CD4-positive, alpha-beta memory T cell (primary cell): Measurements from ENCODE around the gene MSMO1. TPM values are rescaled to one million over a fixed set of nuclear protein-coding genes. Genes with fewer than 3 reads are reported as not detected.

Source experiments
- CTCF ChIA-PET: fragments of 350-600 bp; sonication (Branson Sonifier 250); formaldehyde crosslinking; loops from one replicate; lab custom pipeline; 2021; ENCODE audit warnings: inconsistent platforms; ENCODE audit not compliant: partially characterized antibody; lab: Charles Lee
- POLR2A ChIA-PET: fragments of 350-600 bp; sonication (Branson Sonifier 250); formaldehyde crosslinking; loops from one replicate; lab custom pipeline; 2021; ENCODE audit not compliant: partially characterized antibody; lab: Charles Lee
- DNase-seq, 5 donors: peaks; one replicate each; pipeline versions ENCODE4 v3.0.0 to v3.0.0-alpha.2; 2020 to 2022; ENCODE audit warnings: mixed read lengths in 1 of 5
- H3K27ac ChIP-seq: one replicate; pipeline ENCODE4 v1.7.0; 2013; ENCODE audit warnings: low read depth, low read length
- H3K27me3 ChIP-seq: 2 replicates; pipeline ENCODE4 v1.7.0; 2013; ENCODE audit warnings: mild to moderate bottlenecking, low read length, moderate library complexity; ENCODE audit not compliant: insufficient read depth
- H3K36me3 ChIP-seq: 2 replicates; pipeline ENCODE4 v1.7.0; 2013; ENCODE audit warnings: mild to moderate bottlenecking, low read length, moderate library complexity; ENCODE audit not compliant: insufficient read depth
- H3K4me1 ChIP-seq: 2 replicates; pipeline ENCODE4 v1.7.0; 2013; ENCODE audit warnings: mild to moderate bottlenecking, low read length, moderate library complexity; ENCODE audit not compliant: insufficient read depth
- H3K4me3 ChIP-seq, 2 donors: one replicate each; pipeline ENCODE4 v1.7.0; 2013; ENCODE audit warnings: low read length in 2 of 2, mild to moderate bottlenecking in 1 of 2
- H3K9me3 ChIP-seq, 2 donors: one replicate each; pipeline ENCODE4 v1.7.0; 2013; ENCODE audit warnings: low read length in 2 of 2, control low read depth in 1 of 2; ENCODE audit not compliant: control insufficient read depth in 1 of 2
- H3K27ac Mint-ChIP-seq, 7 donors: one replicate each; pipeline ENCODE4 v1.8.0; 2020 to 2021; ENCODE audit warnings: mixed read lengths in 7 of 7, mild to moderate bottlenecking in 6 of 7, inconsistent platforms in 3 of 7, moderate library complexity in 3 of 7
- H3K27me3 Mint-ChIP-seq, 2 donors: one replicate each; pipeline ENCODE4 v1.8.0; 2020 to 2021; ENCODE audit warnings: mixed read lengths in 2 of 2
- H3K36me3 Mint-ChIP-seq, 2 donors: one replicate each; pipeline ENCODE4 v1.8.0; 2020 to 2021; ENCODE audit warnings: mixed read lengths in 2 of 2, inconsistent platforms in 1 of 2, mild to moderate bottlenecking in 1 of 2
- H3K4me1 Mint-ChIP-seq, 4 donors: one replicate each; pipeline ENCODE4 v1.8.0; 2020 to 2021; ENCODE audit warnings: mixed read lengths in 4 of 4, mild to moderate bottlenecking in 1 of 4
- H3K4me3 Mint-ChIP-seq, 8 donors: one replicate each; pipeline ENCODE4 v1.8.0; 2020 to 2021; ENCODE audit warnings: mixed read lengths in 8 of 8, mild to moderate bottlenecking in 7 of 8, moderate library complexity in 6 of 8, inconsistent platforms in 3 of 8
- H3K9me3 Mint-ChIP-seq, 8 donors: one replicate each; pipeline ENCODE4 v1.8.0; 2020 to 2021; ENCODE audit warnings: mixed read lengths in 8 of 8, mild to moderate bottlenecking in 5 of 8, inconsistent platforms in 3 of 8, moderate library complexity in 1 of 8
- intact Hi-C: fragments of 100-400 bp; cut with micrococcal nuclease; formaldehyde crosslinking; loops from one replicate; pipeline ENCODE4 v1.15.1; 2023
- polyA plus RNA-seq, 2 donors: library from polyadenylated mRNA; unstranded; fragments of 300-500 nt; fragmentation: Illumina TruSeq; gene quantifications; one replicate each; pipeline ENCODE4 v1.2.3, GENCODE V29; 2021
- total RNA-seq, 2 experiments: library from RNA; stranded (reverse); gene quantifications; one replicate each; pipeline ENCODE4 v1.2.3, GENCODE V29; 2021

Gene MSMO1
- total and polyA plus RNA-seq, 4 experiments from 2014 or later: 24.4 to 34.0 (median 26.6) TPM

- no peak for DNase-seq
- H3K4me3 Mint-ChIP-seq: no peak overlapping the region
- Histone ChIP-seq H3K9me3 (no peaks in the 10 kb centered on the region), H3K4me3 (no peak overlapping the region), H3K27me3 (no peaks in the 10 kb centered on the region), H3K4me1 (peaks cover 22% of the 10 kb centered on the region), H3K27ac (no peak overlapping the region), H3K36me3 (no peaks in the 10 kb centered on the region)
- H3K36me3 Mint-ChIP-seq: peaks cover 0 to 12% of the 10 kb centered on the region in 2 donors
- intact Hi-C loops: loop anchor here (10.0 kb wide), 1 partner anchor 70 kb away; no protein-coding TSS in a partner anchor
- ChIA-PET POLR2A (no interaction called here), CTCF (interaction anchor here (0.6 to 4.5 kb wide), 2 partner anchors 193 to 212 kb away, joined by 3 to 19 read pairs; partner anchors contain the start of gene TMEM192)
- H3K4me1 Mint-ChIP-seq: peaks cover 3 to 15% (median 6%) of the 10 kb centered on the region in 4 donors
- H3K9me3 Mint-ChIP-seq: no peaks in the 10 kb centered on the region
- no peak overlapping the region for H3K27ac Mint-ChIP-seq
- no peaks in the 10 kb centered on the region for H3K27me3 Mint-ChIP-seq
Measured at GRCh38 chr4:165324236-165324917, 3.1 kb upstream of the MSMO1 start.

- Mint-ChIP-seq H3K4me3 (no peak overlapping the region), H3K9me3 (no peaks in the 10 kb centered on the region), H3K27ac (no peak overlapping the region), H3K36me3 (peaks cover 0 to 10% of the 10 kb centered on the region in 2 donors), H3K27me3 (no peaks in the 10 kb centered on the region), H3K4me1 (peaks cover 4 to 15% (median 8%) of the 10 kb centered on the region in 4 donors)
- Histone ChIP-seq H3K36me3 (no peaks in the 10 kb centered on the region), H3K9me3 (no peaks in the 10 kb centered on the region), H3K4me3 (no peak overlapping the region), H3K4me1 (peaks cover 26% of the 10 kb centered on the region), H3K27me3 (no peaks in the 10 kb centered on the region), H3K27ac (no peak overlapping the region)
- ChIA-PET POLR2A (interaction anchor here (3.7 kb wide), 1 partner anchor 212 kb away, joined by 27 read pairs; the partner anchor contains the start of gene TMEM192), CTCF (interaction anchor here (1.6 to 4.5 kb wide), 2 partner anchors 116 to 212 kb away, joined by 4 to 19 read pairs; partner anchors contain the start of gene TMEM192)
- intact Hi-C loops: loop anchor here (5.0 to 10.0 kb wide), 3 partner anchors 70 to 368 kb away; no protein-coding TSS in a partner anchor
- no peak for DNase-seq
Measured at GRCh38 chr4:165324918-165325304, 2.6 kb upstream of the MSMO1 start.

GRCh38 chr4:165325732-165326512 is 1.5 kb upstream of the MSMO1 start:
- Histone ChIP-seq H3K27me3 (no peaks in the 10 kb centered on the region), H3K4me1 (peaks cover 37% of the 10 kb centered on the region), H3K9me3 (no peaks in the 10 kb centered on the region), H3K36me3 (no peaks in the 10 kb centered on the region), H3K27ac (no peak overlapping the region), H3K4me3 (no peak overlapping the region)
- H3K36me3 Mint-ChIP-seq: peaks cover 3 to 5% of the 10 kb centered on the region in 2 donors
- H3K27ac Mint-ChIP-seq: peak overlapping the region in 5 of 7 donors; percentile 36 to 88 (median 63)
- intact Hi-C loops: loop anchor here (5.0 to 10.0 kb wide), 3 partner anchors 71 to 369 kb away; no protein-coding TSS in a partner anchor
- peak overlapping the region in 6 of 8 donors; percentile 2 to 65 (median 52) for H3K4me3 Mint-ChIP-seq
- no peaks in the 10 kb centered on the region for H3K9me3 Mint-ChIP-seq
- ChIA-PET CTCF (interaction anchor here (1.6 to 4.5 kb wide), 2 partner anchors 117 to 213 kb away, joined by 4 to 19 read pairs; partner anchors contain the start of gene TMEM192), POLR2A (interaction anchor here (1.1 to 3.7 kb wide), 2 partner anchors 117 to 213 kb away, joined by 4 to 27 read pairs; partner anchors contain the start of gene TMEM192)
- no peaks in the 10 kb centered on the region for H3K27me3 Mint-ChIP-seq
- peaks cover 11 to 22% (median 14%) of the 10 kb centered on the region in 4 donors for H3K4me1 Mint-ChIP-seq
- DNase-seq: no peak

GRCh38 chr4:165326831-165327210 is 648 bp upstream of the MSMO1 start:
- ChIA-PET CTCF (interaction anchor here (1.0 to 4.5 kb wide), 3 partner anchors 18 to 214 kb away, joined by 3 to 19 read pairs (median 6); partner anchors contain the start of gene TMEM192), POLR2A (interaction anchor here (0.6 to 3.7 kb wide), 11 partner anchors 11 to 1832 kb away, joined by 3 to 27 read pairs (median 4); partner anchors contain the start of genes TMA16 and TMEM192)
- Mint-ChIP-seq H3K27ac (no peak overlapping the region), H3K27me3 (no peaks in the 10 kb centered on the region), H3K4me3 (no peak overlapping the region), H3K36me3 (peaks cover 0 to 9% of the 10 kb centered on the region in 2 donors), H3K9me3 (no peaks in the 10 kb centered on the region), H3K4me1 (peaks cover 15 to 31% (median 22%) of the 10 kb centered on the region in 4 donors)
- Histone ChIP-seq H3K4me3 (peak overlapping the region; percentile 74), H3K27me3 (no peaks in the 10 kb centered on the region), H3K36me3 (no peaks in the 10 kb centered on the region), H3K4me1 (peaks cover 45% of the 10 kb centered on the region), H3K27ac (peak overlapping the region; percentile 74), H3K9me3 (no peaks in the 10 kb centered on the region)
- DNase-seq: no peak
- intact Hi-C loops: loop anchor here (1.0 to 10.0 kb wide), 6 partner anchors 72 to 1833 kb away; partner anchors contain the start of genes KLHL2, TMA16 and TMEM192

GRCh38 chr4:165328101-165328425 is 594 bp downstream of the MSMO1 start:
- intact Hi-C loops: loop anchor here (5.0 to 10.0 kb wide), 3 partner anchors 73 to 371 kb away; no protein-coding TSS in a partner anchor
- Mint-ChIP-seq H3K4me3 (no peak overlapping the region), H3K27me3 (no peaks in the 10 kb centered on the region), H3K4me1 (peaks cover 24 to 42% (median 31%) of the 10 kb centered on the region in 4 donors), H3K27ac (no peak overlapping the region), H3K36me3 (peaks cover 0 to 17% of the 10 kb centered on the region in 2 donors), H3K9me3 (no peaks in the 10 kb centered on the region)
- POLR2A ChIA-PET: interaction anchor here (0.7 to 3.7 kb wide), 5 partner anchors 23 to 215 kb away, joined by 3 to 27 read pairs (median 4); partner anchors contain the start of gene TMEM192
- Histone ChIP-seq H3K9me3 (no peaks in the 10 kb centered on the region), H3K36me3 (no peaks in the 10 kb centered on the region), H3K4me1 (peaks cover 53% of the 10 kb centered on the region), H3K4me3 (peak overlapping the region; percentile 74 to 96), H3K27me3 (no peaks in the 10 kb centered on the region), H3K27ac (peak overlapping the region; percentile 74)
- no peak for DNase-seq
- CTCF ChIA-PET: interaction anchor here (1.4 to 4.5 kb wide), 2 partner anchors 197 to 215 kb away, joined by 6 to 19 read pairs; partner anchors contain the start of gene TMEM192

- Histone ChIP-seq H3K9me3 (no peaks in the 10 kb centered on the region), H3K4me1 (peaks cover 53% of the 10 kb centered on the region), H3K27ac (no peak overlapping the region), H3K4me3 (no peak overlapping the region), H3K36me3 (no peaks in the 10 kb centered on the region), H3K27me3 (no peaks in the 10 kb centered on the region)
- POLR2A ChIA-PET: interaction anchor here (3.7 kb wide), 1 partner anchor 216 kb away, joined by 27 read pairs; the partner anchor contains the start of gene TMEM192
- Mint-ChIP-seq H3K9me3 (no peaks in the 10 kb centered on the region), H3K27me3 (no peaks in the 10 kb centered on the region), H3K4me1 (peaks cover 24 to 42% (median 31%) of the 10 kb centered on the region in 4 donors), H3K36me3 (peaks cover 0 to 18% of the 10 kb centered on the region in 2 donors), H3K4me3 (no peak overlapping the region), H3K27ac (no peak overlapping the region)
- intact Hi-C loops: loop anchor here (5.0 to 10.0 kb wide), 3 partner anchors 74 to 371 kb away; no protein-coding TSS in a partner anchor
- CTCF ChIA-PET: interaction anchor here (0.7 kb wide), 1 partner anchor 198 kb away, joined by 5 read pairs; no protein-coding TSS in a partner anchor
- DNase-seq: no peak
Measured at GRCh38 chr4:165328708-165329107, 1.2 kb downstream of the MSMO1 start.
